SH-SY5Y (cell line): ENCODE data around the gene CNDP2.

Experiments
- GATA2 ChIP-seq: IDR thresholded peaks from 2 replicates; pipeline ENCODE4 v1.6.1; 2011; ENCODE audit warnings: mild to moderate bottlenecking, low read depth, low read length
- GATA3 ChIP-seq: IDR thresholded peaks from 2 replicates; pipeline ENCODE4 v1.6.1; 2011; ENCODE audit warnings: low read depth, mild to moderate bottlenecking, low read length, moderate library complexity

Gene CNDP2

DNA sequence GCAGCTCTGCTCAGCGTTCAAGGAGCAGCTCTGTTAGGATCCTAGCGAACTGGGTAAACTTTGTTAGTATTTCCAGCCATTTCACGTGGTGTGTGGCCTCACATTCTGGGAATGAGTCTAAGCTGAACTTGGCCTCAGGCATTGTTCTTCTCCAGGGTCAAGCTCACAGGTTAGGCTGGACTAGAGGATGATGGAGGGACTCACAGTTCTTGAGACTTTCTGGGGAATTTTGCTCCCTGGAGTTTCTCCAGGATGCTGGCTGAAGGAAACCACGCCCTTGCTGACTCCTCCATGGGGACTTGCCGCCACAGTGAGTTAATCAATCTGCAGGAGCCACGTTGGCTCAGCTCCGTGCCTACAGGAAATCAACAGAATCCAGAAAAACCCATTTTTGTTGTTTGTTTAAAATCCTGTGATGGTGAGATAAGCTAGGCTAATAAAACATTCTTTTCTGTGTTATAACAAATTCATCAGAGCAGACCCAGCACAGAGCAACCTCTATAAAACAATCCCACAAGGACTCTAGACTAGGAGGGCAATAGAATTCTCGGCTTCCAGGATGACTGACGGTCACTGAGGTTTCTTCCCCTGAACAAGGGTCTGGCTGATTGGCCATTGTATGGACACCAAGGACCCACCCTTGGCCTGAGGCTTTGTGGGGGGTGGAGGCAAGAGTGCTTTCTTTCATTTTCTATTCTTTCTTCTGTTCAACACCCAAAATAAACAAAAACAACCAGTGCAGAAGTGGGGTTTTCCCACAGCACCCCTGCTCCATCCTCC is 50.8 kb downstream of the CNDP2 start:
- no peak for TF ChIP-seq GATA3
- TF ChIP-seq GATA2: no peak

DNA sequence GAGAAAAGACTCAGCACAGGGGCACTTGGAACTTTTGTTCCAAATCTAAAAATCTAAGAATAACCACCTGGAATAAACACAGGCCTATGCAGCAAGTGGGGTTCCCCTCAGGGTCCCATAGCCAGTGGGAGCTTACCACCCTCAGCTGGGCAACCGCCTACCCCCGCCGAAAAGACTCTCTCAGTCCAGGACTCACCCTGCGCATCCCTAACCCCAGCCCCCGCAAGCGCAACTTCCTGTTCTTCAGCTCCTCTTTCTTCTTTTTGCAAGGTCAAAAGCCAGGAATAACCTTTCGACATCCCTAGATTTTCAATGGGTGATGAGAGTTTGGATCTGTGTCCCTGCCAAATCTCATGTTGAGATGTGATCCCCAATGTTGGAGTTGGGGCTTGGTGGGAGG is 51.7 kb downstream of the CNDP2 start:
- TF ChIP-seq GATA3 (no peak), GATA2 (no peak)

DNA sequence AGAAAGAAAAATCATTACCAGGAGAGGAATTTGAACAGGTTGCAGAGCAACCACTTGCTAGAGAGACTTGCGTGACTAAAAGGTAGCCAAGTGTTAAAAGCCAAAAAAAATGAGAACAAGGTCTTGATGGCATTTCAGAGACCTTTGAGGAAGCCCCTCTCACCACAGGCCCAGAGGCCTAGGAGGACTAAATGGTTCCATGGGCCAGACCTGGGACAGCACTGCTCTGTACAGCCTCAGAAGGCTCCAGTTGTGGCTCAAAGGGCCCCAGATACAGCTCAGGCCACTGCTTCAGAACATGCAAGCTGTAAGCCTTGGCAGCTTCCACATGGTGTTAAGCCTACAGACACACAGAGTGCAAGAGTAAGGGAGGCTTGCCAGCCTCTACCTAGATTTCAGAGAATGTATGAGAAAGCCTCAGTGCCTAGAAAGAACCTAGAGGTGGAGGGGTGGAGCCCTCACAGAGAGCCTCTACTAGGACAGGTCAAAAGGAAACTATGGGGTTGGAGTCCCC is 53.5 kb downstream of the CNDP2 start:
- TF ChIP-seq GATA2: no peak

DNA sequence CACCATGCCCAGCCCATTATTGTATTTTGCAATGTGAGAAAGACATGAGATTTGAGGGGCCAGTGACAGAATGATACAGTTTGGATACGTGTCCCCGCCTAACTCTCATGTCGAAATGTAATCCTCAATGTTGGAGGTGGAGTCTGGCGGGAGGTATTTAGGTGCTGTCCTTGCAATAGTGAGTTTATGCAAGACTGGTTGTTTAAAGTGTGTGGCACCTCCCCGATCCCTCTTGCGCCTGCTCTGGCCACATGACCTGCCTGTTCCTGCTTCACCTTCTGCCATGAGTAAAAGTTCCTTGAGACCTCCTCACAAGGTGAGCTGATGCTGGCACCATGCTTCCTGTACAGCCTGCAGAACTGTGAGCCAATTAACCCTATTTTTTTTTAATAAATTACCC is 54.7 kb downstream of the CNDP2 start:
- TF ChIP-seq GATA2 (no peak), GATA3 (no peak)

DNA sequence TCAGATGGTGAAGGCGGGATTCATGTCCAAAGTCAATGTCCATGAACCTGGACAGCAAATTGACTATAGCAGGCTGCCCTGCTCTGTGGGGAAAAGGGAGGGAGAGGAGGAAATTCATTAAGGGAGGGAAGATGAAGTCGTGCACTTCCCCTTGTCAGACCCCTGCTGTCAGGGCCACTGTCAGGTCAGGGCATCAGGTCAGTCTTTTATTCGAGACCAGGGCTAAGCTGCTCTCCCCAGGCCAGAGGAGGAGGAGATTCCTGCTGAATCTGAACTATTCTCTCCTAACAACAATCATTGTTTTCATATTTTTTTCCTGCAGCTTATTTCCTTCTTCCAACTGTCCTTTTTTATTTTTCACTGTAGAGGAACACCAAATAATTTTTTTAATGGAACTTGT is 55.3 kb downstream of the CNDP2 start:
- TF ChIP-seq GATA2 (no peak), GATA3 (no peak)

DNA sequence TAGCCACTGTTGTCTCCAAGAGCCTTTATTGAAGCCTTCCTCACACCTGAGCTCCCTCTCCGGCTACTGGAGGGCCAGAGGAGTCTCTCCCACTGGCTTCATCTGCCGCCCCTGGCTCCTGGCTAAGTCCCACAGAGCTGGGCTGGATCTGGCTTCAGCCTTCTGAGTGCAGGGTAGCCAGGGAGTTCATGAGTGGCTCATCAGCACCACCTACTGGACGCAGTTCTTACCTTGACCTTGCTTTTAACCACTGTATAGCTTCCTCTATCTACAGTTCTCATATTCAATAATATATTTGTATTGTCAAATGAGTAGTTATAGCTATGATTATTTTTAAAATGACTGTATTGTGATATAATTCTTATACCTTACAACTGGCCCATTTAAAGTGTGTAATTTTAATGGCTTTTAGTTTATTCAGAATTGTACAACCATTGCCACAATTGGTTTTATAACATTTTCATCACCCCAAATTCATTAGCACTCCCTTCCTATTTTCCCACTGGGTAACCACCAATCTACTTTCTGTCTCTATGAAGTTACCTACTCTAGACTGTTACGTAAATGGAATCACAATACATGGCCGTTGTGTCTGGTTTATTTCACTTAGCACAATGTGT is 55.9 kb downstream of the CNDP2 start:
- TF ChIP-seq GATA2 (no peak), GATA3 (no peak)

DNA sequence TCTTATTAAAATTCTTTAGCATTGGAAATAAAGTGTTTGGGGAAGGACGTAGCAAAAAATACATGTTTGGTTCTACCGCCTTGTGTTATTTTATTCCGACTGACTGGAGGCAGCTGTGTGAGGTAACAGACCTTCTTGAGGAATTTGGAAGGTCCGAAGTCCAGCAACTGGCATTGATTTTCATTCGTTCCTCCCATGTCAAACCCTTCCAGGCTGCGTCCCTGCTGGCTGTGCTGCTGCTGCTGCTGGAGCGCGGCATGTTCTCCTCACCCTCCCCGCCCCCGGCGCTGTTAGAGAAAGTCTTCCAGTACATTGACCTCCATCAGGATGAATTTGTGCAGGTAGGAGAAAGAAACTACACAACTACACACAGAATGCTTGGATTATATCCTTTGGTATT is 60.0 kb downstream of the CNDP2 start:
- TF ChIP-seq GATA3: no peak
- no peak for TF ChIP-seq GATA2

DNA sequence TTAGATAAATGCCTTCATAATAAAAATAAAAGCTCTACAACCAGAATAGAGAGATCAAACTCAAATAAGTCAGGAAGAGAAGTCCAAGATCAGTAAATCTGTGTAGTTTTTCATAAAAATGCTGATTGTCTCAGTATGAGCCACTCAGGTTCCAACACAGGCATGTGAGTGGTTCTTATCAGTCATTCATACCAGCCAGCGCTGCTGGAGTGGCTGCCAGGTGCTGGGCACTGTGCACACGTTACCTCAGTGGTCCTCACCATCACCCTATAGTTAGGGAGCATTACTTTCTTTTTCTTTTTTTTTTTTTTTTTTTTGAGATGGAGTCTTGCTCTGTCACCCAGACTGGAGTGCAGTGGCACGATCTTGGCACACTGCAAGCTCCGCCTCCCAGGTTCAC is 61.9 kb downstream of the CNDP2 start:
- TF ChIP-seq GATA2 (no peak), GATA3 (no peak)

DNA sequence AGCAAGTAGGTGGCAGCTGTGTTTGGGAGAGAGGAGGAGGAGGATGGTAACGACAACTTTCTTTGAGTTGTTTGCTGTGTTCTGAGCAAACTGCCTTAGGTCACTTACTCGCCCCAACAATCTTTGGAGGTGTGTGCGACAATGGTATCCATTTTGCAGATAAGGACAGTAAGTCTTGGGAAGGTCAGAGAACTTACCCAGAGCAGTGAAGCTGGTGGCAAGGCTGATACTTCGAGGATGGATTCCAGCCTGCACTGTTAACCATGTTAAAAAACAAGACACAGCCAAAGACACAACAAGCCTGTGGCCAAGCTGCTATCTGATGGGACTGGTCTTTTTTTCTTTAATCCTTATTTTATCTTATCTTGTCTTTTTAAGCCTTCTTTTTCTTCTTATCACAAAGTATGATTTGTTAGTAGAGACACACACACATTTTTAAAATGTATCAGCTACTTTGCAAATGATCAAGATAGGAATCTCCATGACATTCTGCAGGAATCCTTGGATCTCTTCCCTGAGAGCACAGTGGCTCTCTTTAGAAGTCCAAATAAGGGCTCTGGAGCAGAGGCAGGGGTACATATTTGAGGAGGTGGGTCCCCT is 66.1 kb downstream of the CNDP2 start:
- TF ChIP-seq GATA2 (no peak; the same call in 1 of the 2 replicates), GATA3 (no peak)

DNA sequence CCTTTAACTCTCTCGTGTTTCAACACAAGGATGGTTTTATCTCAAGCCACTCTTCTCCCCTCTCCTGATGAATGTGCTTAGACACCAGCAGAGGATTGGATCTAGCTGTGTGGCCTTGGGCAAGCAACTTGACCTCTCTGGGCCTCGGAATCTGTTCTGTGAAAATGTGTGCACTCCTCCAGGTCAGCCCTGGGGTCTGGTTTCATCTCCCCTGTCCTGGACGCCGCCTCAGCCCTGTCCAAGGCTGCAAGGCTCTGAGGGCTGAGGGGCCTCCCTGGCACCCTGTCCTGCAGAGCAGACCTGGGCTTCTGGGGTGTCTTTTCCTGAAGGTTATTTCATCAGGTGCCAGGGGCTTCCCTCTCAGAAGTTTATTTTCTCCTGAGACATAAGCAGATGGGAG is 66.6 kb downstream of the CNDP2 start:
- TF ChIP-seq GATA2: no peak
- TF ChIP-seq GATA3: no peak

DNA sequence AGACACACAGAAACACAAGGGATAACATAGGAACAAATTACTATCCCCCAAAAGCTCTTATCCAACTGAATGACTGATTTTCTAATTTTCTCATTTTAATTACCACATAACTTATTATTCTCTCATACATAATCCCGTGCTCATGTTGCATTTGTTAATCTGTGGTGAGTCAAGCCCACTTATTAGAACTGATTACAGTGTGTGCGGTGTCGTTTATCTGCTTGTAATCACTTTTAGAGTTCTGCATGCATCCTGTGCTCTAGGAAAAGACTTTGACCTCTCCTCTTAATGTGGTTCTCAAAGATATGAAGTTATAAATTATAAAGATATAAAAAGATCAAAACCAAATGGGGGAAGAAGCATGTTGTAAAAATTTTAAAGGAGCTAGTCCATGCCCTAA is 67.8 kb downstream of the CNDP2 start:
- no peak for TF ChIP-seq GATA3
- no peak for TF ChIP-seq GATA2

DNA sequence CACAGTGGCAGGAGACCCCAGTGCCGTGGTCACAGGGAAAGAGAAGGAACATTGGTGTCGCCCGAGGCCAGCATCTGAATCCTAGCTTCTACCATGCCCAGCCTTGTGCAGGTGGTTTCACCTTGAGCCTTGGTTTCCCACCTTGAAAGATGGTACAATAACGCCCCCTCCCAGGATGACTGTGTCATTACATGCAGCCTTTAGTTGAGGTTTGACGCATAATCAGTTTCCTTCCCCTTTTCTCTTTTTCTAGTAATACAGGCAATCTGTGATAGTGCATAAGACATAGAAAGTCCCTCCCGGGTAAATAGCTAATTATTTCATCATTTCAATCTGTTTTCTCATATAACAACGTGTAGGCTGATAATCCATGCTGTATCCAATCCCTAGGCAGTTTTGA is 71.7 kb downstream of the CNDP2 start:
- no peak for TF ChIP-seq GATA2
- no peak for TF ChIP-seq GATA3

DNA sequence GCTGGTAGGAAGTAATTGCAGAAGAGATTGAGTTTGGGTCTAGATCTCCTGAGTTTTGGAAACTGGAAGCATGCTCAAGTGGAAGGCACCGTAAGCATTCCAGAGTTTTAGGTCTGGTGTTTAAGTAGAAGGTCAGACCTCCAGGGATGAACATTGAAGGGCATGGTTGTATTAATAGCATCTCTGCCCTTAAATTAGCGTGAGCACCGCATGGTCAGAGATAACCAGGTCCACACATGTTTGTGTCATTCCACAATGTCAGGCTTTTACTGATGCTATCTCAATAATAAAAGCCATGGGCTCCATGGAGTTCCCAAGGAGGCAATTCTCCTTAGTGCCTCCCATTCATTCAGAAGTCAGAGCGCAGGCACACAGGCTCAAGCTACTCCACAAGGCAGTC is 73.2 kb downstream of the CNDP2 start:
- TF ChIP-seq GATA3 (no peak), GATA2 (no peak)

DNA sequence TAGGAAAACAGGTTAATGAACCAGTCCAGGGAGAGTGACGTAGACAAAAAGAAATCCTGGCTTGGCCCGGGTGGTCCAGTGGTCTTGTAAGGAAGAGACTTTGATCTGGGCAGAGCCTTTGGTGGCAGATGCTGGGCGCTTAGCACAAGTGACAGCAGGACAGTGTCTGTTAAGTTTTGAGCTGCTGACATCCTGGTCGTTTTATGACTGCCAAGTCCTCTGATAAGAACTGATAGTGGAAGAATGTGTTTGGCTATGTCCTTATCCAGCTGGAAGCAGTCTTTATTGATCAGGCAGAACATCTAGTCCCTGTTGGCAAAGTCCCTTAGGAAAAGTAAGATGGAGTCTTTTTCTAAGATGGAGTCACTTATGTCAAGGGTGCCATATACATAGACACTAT is 74.1 kb downstream of the CNDP2 start:
- TF ChIP-seq GATA3 (no peak), GATA2 (no peak)
